ENCODE results near the gene AMPD1. TPM values are rescaled to one million over a fixed set of nuclear protein-coding genes. Genes with fewer than 3 reads are reported as not detected.

The AMPD1 gene
- total and polyA plus RNA-seq, 9 donors = 0.13 to 1.8 (median 0.18) TPM; not detected in 6

- H3K27me3 ChIP-seq = no peaks in the 10 kb centered on the region
- no peak for TF ChIP-seq CTCF (IDR thresholded peaks at IDR 0.05)
- no peak for TF ChIP-seq POLR2A (IDR thresholded peaks at IDR 0.05)
- no peak for TF ChIP-seq EP300 (IDR thresholded peaks at IDR 0.05)
- H3K36me3 ChIP-seq = no peaks in the 10 kb centered on the region
- no peaks in the 10 kb centered on the region for H3K9me3 ChIP-seq
- H3K27ac ChIP-seq = no peak overlapping the region
- H3K4me1 ChIP-seq (ENCODE audit: insufficient read depth) = no peaks in the 10 kb centered on the region
- WGBS, 3 donors = 79 to 88% (median 85%) methylated on average over 2 of the region's 2 CpGs
- intact Hi-C loops (cut with DNase I) = no loop called here
- no peak for DNase-seq
- no peak overlapping the region for H3K4me3 ChIP-seq
Measured at GRCh38 chr1:114707604-114708003, 12.3 kb upstream of the AMPD1 start.

GRCh38 chr1:114703242-114703641 is 7.9 kb upstream of the AMPD1 start:
- Histone ChIP-seq H3K4me3 (no peak overlapping the region), H3K27me3 (no peaks in the 10 kb centered on the region), H3K4me1 (ENCODE audit: insufficient read depth) (no peaks in the 10 kb centered on the region), H3K27ac (no peak overlapping the region), H3K36me3 (no peaks in the 10 kb centered on the region), H3K9me3 (no peaks in the 10 kb centered on the region)
- 91 to 93% (median 92%) methylated on average over 1 of the region's 1 CpG for WGBS, 3 donors
- TF ChIP-seq EP300 (IDR thresholded peaks at IDR 0.05) = no peak
- TF ChIP-seq CTCF (IDR thresholded peaks at IDR 0.05) = no peak
- TF ChIP-seq POLR2A (IDR thresholded peaks at IDR 0.05) = no peak
- intact Hi-C loops (cut with DNase I) = no loop called here
- DNase-seq = no peak

GRCh38 chr1:114702737-114703136 is 7.4 kb upstream of the AMPD1 start:
- no peaks in the 10 kb centered on the region for H3K27me3 ChIP-seq
- TF ChIP-seq POLR2A (IDR thresholded peaks at IDR 0.05) = no peak
- TF ChIP-seq EP300 (IDR thresholded peaks at IDR 0.05) = no peak
- TF ChIP-seq CTCF (IDR thresholded peaks at IDR 0.05) = no peak
- H3K9me3 ChIP-seq = no peaks in the 10 kb centered on the region
- no peak overlapping the region for H3K4me3 ChIP-seq
- H3K4me1 ChIP-seq (ENCODE audit: insufficient read depth) = no peaks in the 10 kb centered on the region
- H3K27ac ChIP-seq = no peak overlapping the region
- intact Hi-C loops (cut with DNase I) = no loop called here
- no peaks in the 10 kb centered on the region for H3K36me3 ChIP-seq
- 83 to 90% (median 89%) methylated on average over 5 of the region's 5 CpGs for WGBS, 3 donors
- no peak for DNase-seq

GRCh38 chr1:114701931-114702330 is 6.6 kb upstream of the AMPD1 start:
- TF ChIP-seq POLR2A (IDR thresholded peaks at IDR 0.05) (no peak), EP300 (IDR thresholded peaks at IDR 0.05) (no peak), CTCF (IDR thresholded peaks at IDR 0.05) (no peak)
- no peak for DNase-seq
- intact Hi-C loops (cut with DNase I) = no loop called here

More at GRCh38 chr1:114701931-114702330, 6.6 kb upstream of the AMPD1 start:
- Histone ChIP-seq H3K4me1 (ENCODE audit: insufficient read depth) (no peaks in the 10 kb centered on the region), H3K36me3 (no peaks in the 10 kb centered on the region), H3K27me3 (no peaks in the 10 kb centered on the region), H3K27ac (no peak overlapping the region), H3K4me3 (no peak overlapping the region), H3K9me3 (no peaks in the 10 kb centered on the region)
- WGBS, 3 donors = 49 to 62% (median 51%) methylated on average over 2 of the region's 2 CpGs

All from ovary (tissue), 9 donors.